Stimulated activated CD8-positive, alpha-beta memory T cell treated with anti-CD3 and anti-CD28 coated beads, Interleukin-12 subunit alpha, Interleukin-12 subunit beta, amount 100 ng/mL, for 1 hour (primary cell): ENCODE measurements around the gene PNPLA8.
"Not testable (repeated sequence)": the region's sequence is repeated elsewhere in the genome, so short reads cannot be mapped to it uniquely, and the experiment has no call there.

ENCODE experiments used
- DNase-seq: peaks from one replicate; pipeline ENCODE4 v3.0.0-alpha.2; 2020; ENCODE audit warnings: low read depth

PNPLA8 gene

GRCh38 chr7:108467391-108467790 is 58.5 kb downstream of the PNPLA8 start:
- DNase-seq, result no peak

GRCh38 chr7:108466322-108466721 is 59.6 kb downstream of the PNPLA8 start:
- not testable (repeated sequence) for DNase-seq

GRCh38 chr7:108464743-108465142 is 61.2 kb downstream of the PNPLA8 start:
- no peak for DNase-seq

- DNase-seq, result no peak
Measured at GRCh38 chr7:108463613-108464012, 62.3 kb downstream of the PNPLA8 start.

- no peak for DNase-seq
Measured at GRCh38 chr7:108461840-108462239, 64.1 kb downstream of the PNPLA8 start.

- no peak for DNase-seq
Measured at GRCh38 chr7:108460964-108461363, 65.0 kb downstream of the PNPLA8 start.

GRCh38 chr7:108459922-108460551 is 65.9 kb downstream of the PNPLA8 start:
- DNase-seq, result no peak

GRCh38 chr7:108457871-108458270 is 68.1 kb downstream of the PNPLA8 start:
- DNase-seq, result no peak

- no peak for DNase-seq
Measured at GRCh38 chr7:108456845-108457540, 68.9 kb downstream of the PNPLA8 start.

GRCh38 chr7:108455998-108456677 is 69.8 kb downstream of the PNPLA8 start, which contains the start of gene NRCAM:
Gene NRCAM, minus strand, starts transcription at chr7:108456436. Its CDS starts 216,372 bp downstream, at chr7:108240064.
- DNase-seq, result no peak

- no peak for DNase-seq
Measured at GRCh38 chr7:108455551-108455997, 70.4 kb downstream of the PNPLA8 start.

- no peak for DNase-seq
Measured at GRCh38 chr7:108454674-108455550, 71.0 kb downstream of the PNPLA8 start.

GRCh38 chr7:108454317-108454673 is 71.6 kb downstream of the PNPLA8 start:
- DNase-seq, result no peak

- DNase-seq, result no peak
Measured at GRCh38 chr7:108453320-108453719, 72.6 kb downstream of the PNPLA8 start.

GRCh38 chr7:108452707-108453106 is 73.2 kb downstream of the PNPLA8 start:
- DNase-seq, result no peak

GRCh38 chr7:108451296-108451848 is 74.6 kb downstream of the PNPLA8 start:
- no peak for DNase-seq

- no peak for DNase-seq
Measured at GRCh38 chr7:108450160-108450559, 75.8 kb downstream of the PNPLA8 start.

- DNase-seq, result no peak
Measured at GRCh38 chr7:108449521-108449920, 76.4 kb downstream of the PNPLA8 start.

- no peak for DNase-seq
Measured at GRCh38 chr7:108448584-108449505, 77.1 kb downstream of the PNPLA8 start.

- no peak for DNase-seq
Measured at GRCh38 chr7:108442039-108442568, 83.8 kb downstream of the PNPLA8 start.
